Upper lobe of left lung (tissue), 6 donors: ENCODE measurements around the gene MLLT3. TPM values are rescaled to one million over a fixed set of nuclear protein-coding genes. Genes with fewer than 3 reads are reported as not detected.

ENCODE experiments used
- ATAC-seq, 2 donors: fragments of 200-7000 bp; cut with Tn5 transposase; one replicate each; pipeline ENCODE4 v1.9.1; 2022; ENCODE audit warnings: mild to moderate bottlenecking in 2 of 2, moderate library complexity in 2 of 2; ENCODE audit not compliant: low FRiP score in 2 of 2
- DNase-seq, 2 donors: peaks; one replicate each; pipeline ENCODE4 v3.0.0-alpha.2; 2019 to 2020
- H3K27ac ChIP-seq, 4 donors: fragments of 200-600 bp; sonication (generic); one replicate each; pipeline ENCODE4 v1.5.1; 2016 to 2019
- H3K27me3 ChIP-seq, 4 donors: fragments of 200-600 bp; sonication (generic); one replicate each; pipeline ENCODE4 v1.5.1; 2017 to 2019
- H3K36me3 ChIP-seq, 4 donors: fragments of 200-600 bp; sonication (generic); one replicate each; pipeline ENCODE4 v1.5.1; 2016 to 2019
- H3K4me1 ChIP-seq, 4 donors: fragments of 200-600 bp; sonication (generic); one replicate each; pipeline ENCODE4 v1.5.1; 2018 to 2019
- H3K4me3 ChIP-seq, 4 donors: fragments of 200-600 bp; sonication (generic); one replicate each; pipeline ENCODE4 v1.5.1; 2017 to 2019; ENCODE audit warnings: mild to moderate bottlenecking in 2 of 4, moderate library complexity in 1 of 4
- H3K9me3 ChIP-seq, 4 donors: fragments of 200-600 bp; sonication (generic); one replicate each; pipeline ENCODE4 v1.5.1; 2018 to 2019
- EP300 ChIP-seq, 4 donors: sonication (generic); formaldehyde crosslinking; IDR thresholded peaks; one replicate each; pipeline ENCODE4 v1.5.1; 2017; ENCODE audit warnings: antibody characterized with exemption in 4 of 4, control low read depth in 2 of 4
- POLR2A ChIP-seq, 4 donors: fragments of 450-650 bp; IDR thresholded peaks; one replicate each; pipeline ENCODE4 v1.5.1; 2016 to 2017; ENCODE audit warnings: antibody characterized with exemption in 4 of 4, mild to moderate bottlenecking in 2 of 4
- POLR2AphosphoS5 ChIP-seq, 2 donors: sonication (generic); formaldehyde crosslinking; IDR thresholded peaks; one replicate each; pipeline ENCODE4 v1.5.1; 2017; ENCODE audit warnings: antibody characterized with exemption in 2 of 2
- WGBS, 2 donors: methylation state at CpG; one replicate each; pipeline ENCODE4 v1.1.5; 2017 to 2018; 5-methylcytosine and 5-hydroxymethylcytosine counted together
- total RNA-seq, 6 donors: library from RNA; depleted of rRNA in 4 of 6; stranded (reverse); fragments of >200 nt in 4 of 6; gene quantifications; one replicate each; pipeline versions ENCODE4 v1.1.0 to v1.2.1, GENCODE V29; 2016 to 2021
- TF ChIP-seq, protein P1 (sequence below), 6 experiments: fragments of 450-650 bp in 4 of 6; fragments of 200-600 bp in 2 of 6; sonication (generic) in 2 of 6; IDR thresholded peaks; one replicate each; pipeline ENCODE4 v1.5.1; 2016 to 2019; ENCODE audit warnings: antibody characterized with exemption in 6 of 6
- donor health status: DM: no; HTN: no; CAD: no; lungs with moderate emphysema.
- donor health status: DM: no; HTN: yes; CAD: no; lungs with severe emphysema.

The MLLT3 gene
- total RNA-seq, 6 donors from 2014 or later: 13.8 to 30.4 (median 20.9) TPM

- Histone ChIP-seq H3K4me1 (no peaks in the 10 kb centered on the region), H3K9me3 (no peaks in the 10 kb centered on the region), H3K36me3 (no peaks in the 10 kb centered on the region), H3K27me3 (no peaks in the 10 kb centered on the region), H3K27ac (no peak overlapping the region), H3K4me3 (no peak overlapping the region)
- ATAC-seq (no peak), DNase-seq (no peak)
- no peak for TF ChIP-seq POLR2AphosphoS5 (IDR thresholded peaks at IDR 0.05)
- WGBS, 2 donors: 87 to 92% methylated on average over 2 of the region's 2 CpGs
Observed at GRCh38 chr9:20326516-20326915, 295.8 kb downstream of the MLLT3 start.

- no peak overlapping the region for H3K27ac ChIP-seq
- no peaks in the 10 kb centered on the region for H3K9me3 ChIP-seq
- H3K36me3 ChIP-seq: no peaks in the 10 kb centered on the region
- no peaks in the 10 kb centered on the region for H3K27me3 ChIP-seq
- H3K4me1 ChIP-seq: peaks cover 0 to 4% (median 2%) of the 10 kb centered on the region in 4 donors
- DNase-seq: no peak
- no peak for ATAC-seq
- 95 to 97% methylated on average over 9 of the region's 9 CpGs for WGBS, 2 donors
- no peak overlapping the region for H3K4me3 ChIP-seq
- TF ChIP-seq EP300 (IDR thresholded peaks at IDR 0.05) (no peak), POLR2AphosphoS5 (IDR thresholded peaks at IDR 0.05) (no peak), POLR2A (IDR thresholded peaks at IDR 0.05) (no peak)
- TF ChIP-seq, protein P1, sequence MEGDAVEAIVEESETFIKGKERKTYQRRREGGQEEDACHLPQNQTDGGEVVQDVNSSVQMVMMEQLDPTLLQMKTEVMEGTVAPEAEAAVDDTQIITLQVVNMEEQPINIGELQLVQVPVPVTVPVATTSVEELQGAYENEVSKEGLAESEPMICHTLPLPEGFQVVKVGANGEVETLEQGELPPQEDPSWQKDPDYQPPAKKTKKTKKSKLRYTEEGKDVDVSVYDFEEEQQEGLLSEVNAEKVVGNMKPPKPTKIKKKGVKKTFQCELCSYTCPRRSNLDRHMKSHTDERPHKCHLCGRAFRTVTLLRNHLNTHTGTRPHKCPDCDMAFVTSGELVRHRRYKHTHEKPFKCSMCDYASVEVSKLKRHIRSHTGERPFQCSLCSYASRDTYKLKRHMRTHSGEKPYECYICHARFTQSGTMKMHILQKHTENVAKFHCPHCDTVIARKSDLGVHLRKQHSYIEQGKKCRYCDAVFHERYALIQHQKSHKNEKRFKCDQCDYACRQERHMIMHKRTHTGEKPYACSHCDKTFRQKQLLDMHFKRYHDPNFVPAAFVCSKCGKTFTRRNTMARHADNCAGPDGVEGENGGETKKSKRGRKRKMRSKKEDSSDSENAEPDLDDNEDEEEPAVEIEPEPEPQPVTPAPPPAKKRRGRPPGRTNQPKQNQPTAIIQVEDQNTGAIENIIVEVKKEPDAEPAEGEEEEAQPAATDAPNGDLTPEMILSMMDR (IDR thresholded peaks at IDR 0.05): no peak
Observed at GRCh38 chr9:20325008-20325407, 297.3 kb downstream of the MLLT3 start.

DNA sequence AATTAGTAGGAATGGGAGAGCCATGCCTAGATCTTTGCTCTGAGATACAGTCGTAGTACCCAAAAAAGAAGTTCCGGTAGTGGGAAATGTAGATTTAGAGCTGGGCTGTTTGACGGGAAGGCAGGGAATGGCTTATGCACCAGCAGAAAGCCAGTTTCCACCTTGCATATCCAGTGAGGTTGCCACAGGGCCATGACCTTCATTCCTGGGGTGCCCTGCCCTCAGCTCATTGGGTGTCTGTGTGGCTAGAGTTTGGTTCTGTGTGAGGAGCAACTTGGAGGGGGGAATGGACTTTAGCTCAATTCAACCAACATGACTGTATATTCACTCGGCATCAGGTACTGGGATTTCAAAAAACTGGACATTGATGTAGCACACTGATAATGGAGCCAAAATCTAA lies 300.1 kb downstream of the MLLT3 start:
- H3K27ac ChIP-seq: no peak overlapping the region
- H3K4me1 ChIP-seq: peaks cover 0 to 11% (median 2%) of the 10 kb centered on the region in 4 donors
- H3K27me3 ChIP-seq: no peaks in the 10 kb centered on the region
- H3K4me3 ChIP-seq: no peak overlapping the region
- no peaks in the 10 kb centered on the region for H3K9me3 ChIP-seq
- H3K36me3 ChIP-seq: no peaks in the 10 kb centered on the region
- ATAC-seq (no peak), DNase-seq (no peak)
- no peak for TF ChIP-seq EP300 (IDR thresholded peaks at IDR 0.05)
- 93 to 95% methylated on average over 4 of the region's 4 CpGs for WGBS, 2 donors

GRCh38 chr9:20321423-20322082 lies 300.7 kb downstream of the MLLT3 start:
- H3K4me1 ChIP-seq: peaks cover 0 to 11% (median 2%) of the 10 kb centered on the region in 4 donors
- H3K27me3 ChIP-seq: no peaks in the 10 kb centered on the region
- no peaks in the 10 kb centered on the region for H3K9me3 ChIP-seq
- no peak for TF ChIP-seq POLR2A (IDR thresholded peaks at IDR 0.05)
- TF ChIP-seq, protein P1 (IDR thresholded peaks at IDR 0.05): no peak
- TF ChIP-seq EP300 (IDR thresholded peaks at IDR 0.05): no peak
- TF ChIP-seq POLR2AphosphoS5 (IDR thresholded peaks at IDR 0.05): no peak
- no peak for ATAC-seq
- DNase-seq: no peak
- no peaks in the 10 kb centered on the region for H3K36me3 ChIP-seq
- H3K27ac ChIP-seq: no peak overlapping the region
- WGBS, 2 donors: 71 to 80% methylated on average over 6 of the region's 6 CpGs
- H3K4me3 ChIP-seq: no peak overlapping the region

DNA sequence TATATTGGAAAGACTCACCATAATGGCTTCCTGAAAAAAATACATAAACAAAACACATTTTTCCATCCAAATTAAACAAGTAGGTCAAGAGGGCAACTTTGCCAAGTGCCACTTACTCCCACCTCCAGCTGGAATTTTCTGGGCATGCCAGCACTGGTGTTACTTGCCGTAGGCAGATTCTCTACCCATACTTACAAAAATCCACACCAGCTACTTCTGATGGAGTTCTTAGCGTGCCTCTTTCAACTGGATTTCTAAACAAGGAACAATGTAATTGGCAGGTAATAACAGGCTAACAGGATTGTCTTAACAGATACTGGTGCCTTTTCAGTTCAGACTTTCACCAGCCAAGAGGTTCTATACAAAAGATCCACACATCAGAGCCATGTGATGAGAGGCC lies 301.4 kb downstream of the MLLT3 start:
- H3K9me3 ChIP-seq: no peaks in the 10 kb centered on the region
- H3K4me3 ChIP-seq: no peak overlapping the region
- H3K27me3 ChIP-seq: no peaks in the 10 kb centered on the region
- no peak overlapping the region for H3K27ac ChIP-seq
- peaks cover 0 to 11% (median 2%) of the 10 kb centered on the region in 4 donors for H3K4me1 ChIP-seq
- no peak for ATAC-seq
- TF ChIP-seq, protein P1 (IDR thresholded peaks at IDR 0.05): no peak
- TF ChIP-seq EP300 (IDR thresholded peaks at IDR 0.05) (no peak), POLR2A (IDR thresholded peaks at IDR 0.05) (no peak), POLR2AphosphoS5 (IDR thresholded peaks at IDR 0.05) (no peak)
- no peaks in the 10 kb centered on the region for H3K36me3 ChIP-seq
- WGBS, 2 donors: 60 to 68% methylated on average over 2 of the region's 2 CpGs
- no peak for DNase-seq
